Measurements from ENCODE around the gene GPR26. TPM values are rescaled to one million over a fixed set of nuclear protein-coding genes. Genes with fewer than 3 reads are reported as not detected.

The GPR26 gene
- total RNA-seq, 2 donors from 2014 or later, result not detected

DNA sequence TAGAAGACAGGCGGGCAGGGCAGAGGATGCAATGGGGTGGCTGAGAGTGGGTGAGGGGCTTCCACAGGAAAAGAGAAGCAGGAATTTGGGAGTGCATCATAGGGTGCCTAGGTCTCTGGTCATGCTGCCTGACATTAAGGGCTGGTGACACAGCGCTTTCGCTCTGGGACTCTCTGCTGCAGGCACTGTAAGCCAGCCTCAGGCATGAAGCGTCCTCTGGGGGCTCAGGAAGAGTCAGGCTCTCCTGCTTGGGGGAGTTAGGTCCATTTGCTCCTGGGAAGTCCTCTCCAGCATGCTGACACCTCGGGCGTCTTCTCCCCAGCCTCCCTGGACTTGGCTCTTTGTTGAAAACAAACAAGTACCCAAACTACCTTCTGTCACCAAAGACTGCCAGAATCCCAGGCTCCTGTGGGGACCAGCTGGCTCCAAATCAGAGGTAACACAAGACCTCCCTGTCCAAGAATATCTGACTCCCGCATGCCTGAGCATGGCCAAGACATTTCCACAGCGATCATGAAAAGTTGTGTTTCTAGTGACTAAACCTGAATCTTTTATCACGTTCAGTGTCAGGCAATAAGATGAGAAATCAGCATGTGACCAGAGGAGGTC is 55.4 kb downstream of the GPR26 start:
- ATAC-seq (ENCODE audit: insufficient number of reproducible peaks, low FRiP score, low read depth), result no peak
- Histone ChIP-seq H3K4me1 (ENCODE audit: control insufficient read depth in 1 of 2, low read depth in 2 of 2) (peaks cover 0 to 6% of the 10 kb centered on the region in 2 donors), H3K36me3 (no peaks in the 10 kb centered on the region), H3K27me3 (replicated peaks; ENCODE audit: insufficient read depth) (no peaks in the 10 kb centered on the region), H3K9me3 (peaks cover 5% of the 10 kb centered on the region), H3K4me3 (no peak overlapping the region), H3K27ac (no peak overlapping the region)
- DNase-seq (ENCODE audit: low spot score), result no peak
- TF ChIP-seq, protein P1, sequence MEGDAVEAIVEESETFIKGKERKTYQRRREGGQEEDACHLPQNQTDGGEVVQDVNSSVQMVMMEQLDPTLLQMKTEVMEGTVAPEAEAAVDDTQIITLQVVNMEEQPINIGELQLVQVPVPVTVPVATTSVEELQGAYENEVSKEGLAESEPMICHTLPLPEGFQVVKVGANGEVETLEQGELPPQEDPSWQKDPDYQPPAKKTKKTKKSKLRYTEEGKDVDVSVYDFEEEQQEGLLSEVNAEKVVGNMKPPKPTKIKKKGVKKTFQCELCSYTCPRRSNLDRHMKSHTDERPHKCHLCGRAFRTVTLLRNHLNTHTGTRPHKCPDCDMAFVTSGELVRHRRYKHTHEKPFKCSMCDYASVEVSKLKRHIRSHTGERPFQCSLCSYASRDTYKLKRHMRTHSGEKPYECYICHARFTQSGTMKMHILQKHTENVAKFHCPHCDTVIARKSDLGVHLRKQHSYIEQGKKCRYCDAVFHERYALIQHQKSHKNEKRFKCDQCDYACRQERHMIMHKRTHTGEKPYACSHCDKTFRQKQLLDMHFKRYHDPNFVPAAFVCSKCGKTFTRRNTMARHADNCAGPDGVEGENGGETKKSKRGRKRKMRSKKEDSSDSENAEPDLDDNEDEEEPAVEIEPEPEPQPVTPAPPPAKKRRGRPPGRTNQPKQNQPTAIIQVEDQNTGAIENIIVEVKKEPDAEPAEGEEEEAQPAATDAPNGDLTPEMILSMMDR (IDR thresholded peaks at IDR 0.05), result no peak

DNA sequence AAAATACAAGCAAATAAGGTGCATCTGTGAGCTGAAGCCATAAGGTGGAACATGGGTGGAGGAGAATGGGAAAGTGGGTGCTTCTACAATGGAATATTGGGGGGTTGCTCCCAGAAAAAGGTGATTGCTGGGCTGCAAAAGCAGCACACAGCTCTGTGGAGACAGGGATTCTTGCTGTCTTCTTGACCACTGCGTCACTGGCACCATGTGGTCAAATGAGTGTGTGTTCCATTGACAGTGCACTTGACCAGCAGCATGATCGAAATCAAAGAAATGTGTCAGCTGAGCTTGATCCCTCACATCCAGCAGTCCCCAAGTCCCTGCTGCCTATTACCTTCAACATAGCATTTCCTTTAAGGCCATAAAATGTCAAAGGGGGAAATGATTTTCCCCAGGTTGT is 56.2 kb downstream of the GPR26 start:
- no peaks in the 10 kb centered on the region for H3K36me3 ChIP-seq
- TF ChIP-seq, protein P1 (IDR thresholded peaks at IDR 0.05), result no peak
- no peaks in the 10 kb centered on the region for H3K27me3 ChIP-seq (replicated peaks; ENCODE audit: insufficient read depth)
- H3K27ac ChIP-seq, result no peak overlapping the region
- no peak for ATAC-seq (ENCODE audit: insufficient number of reproducible peaks, low FRiP score, low read depth)
- peaks cover 0 to 12% of the 10 kb centered on the region in 2 donors for H3K4me1 ChIP-seq (ENCODE audit: control insufficient read depth in 1 of 2, low read depth in 2 of 2)
- DNase-seq (ENCODE audit: low spot score), result no peak
- H3K9me3 ChIP-seq, result peaks cover 5% of the 10 kb centered on the region
- H3K4me3 ChIP-seq, result no peak overlapping the region

DNA sequence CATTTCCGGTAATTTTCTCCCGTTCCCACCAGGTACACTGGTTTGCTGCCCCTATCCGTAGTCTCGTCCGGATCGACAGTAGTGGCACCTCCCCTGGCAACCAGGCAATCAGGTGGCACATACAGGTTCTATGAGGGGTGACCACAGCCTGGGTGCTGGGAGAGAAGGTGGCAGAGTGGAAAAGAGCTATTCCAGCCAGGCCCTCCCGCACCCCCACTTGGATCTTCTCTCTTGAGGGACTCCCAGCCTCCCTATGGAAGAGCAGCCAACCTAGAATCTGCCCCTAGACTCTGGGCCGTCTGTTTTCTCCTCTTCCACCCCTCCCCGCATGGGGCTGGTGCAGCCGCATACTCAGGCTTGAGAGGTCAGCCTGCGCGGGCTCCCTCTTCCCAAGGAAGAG is 58.6 kb downstream of the GPR26 start:
- peaks cover 0 to 12% of the 10 kb centered on the region in 2 donors for H3K4me1 ChIP-seq (ENCODE audit: control insufficient read depth in 1 of 2, low read depth in 2 of 2)
- H3K27me3 ChIP-seq (replicated peaks; ENCODE audit: insufficient read depth), result no peaks in the 10 kb centered on the region
- no peak overlapping the region for H3K27ac ChIP-seq
- DNase-seq (ENCODE audit: low spot score) (no peak), ATAC-seq (ENCODE audit: insufficient number of reproducible peaks, low FRiP score, low read depth) (no peak)
- H3K36me3 ChIP-seq, result no peaks in the 10 kb centered on the region
- TF ChIP-seq, protein P1 (IDR thresholded peaks at IDR 0.05), result no peak
- H3K9me3 ChIP-seq, result no peaks in the 10 kb centered on the region
- no peak overlapping the region for H3K4me3 ChIP-seq

DNA sequence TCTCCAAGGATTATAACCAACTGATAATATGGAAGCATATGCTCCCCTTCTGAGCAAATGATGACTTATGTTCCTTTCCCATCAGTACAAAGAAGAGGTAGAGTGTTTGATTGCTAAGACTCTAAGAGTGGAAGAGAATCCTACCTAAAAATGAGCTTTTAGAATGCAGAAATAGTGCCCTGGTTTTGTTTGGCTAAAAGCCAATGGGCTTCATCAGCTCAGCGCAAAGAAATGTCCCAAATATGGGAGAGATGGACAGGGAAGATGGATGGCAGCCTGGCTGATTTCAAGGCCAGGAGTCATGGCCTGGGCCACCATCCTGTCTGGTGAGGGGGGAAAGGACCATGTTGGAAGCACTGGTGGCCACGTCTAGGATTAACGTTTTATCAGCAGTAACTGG is 60.2 kb downstream of the GPR26 start:
- Histone ChIP-seq H3K27ac (no peak overlapping the region), H3K4me1 (ENCODE audit: control insufficient read depth in 1 of 2, low read depth in 2 of 2) (peaks cover 0 to 12% of the 10 kb centered on the region in 2 donors)
- no peak for DNase-seq (ENCODE audit: low spot score)

DNA sequence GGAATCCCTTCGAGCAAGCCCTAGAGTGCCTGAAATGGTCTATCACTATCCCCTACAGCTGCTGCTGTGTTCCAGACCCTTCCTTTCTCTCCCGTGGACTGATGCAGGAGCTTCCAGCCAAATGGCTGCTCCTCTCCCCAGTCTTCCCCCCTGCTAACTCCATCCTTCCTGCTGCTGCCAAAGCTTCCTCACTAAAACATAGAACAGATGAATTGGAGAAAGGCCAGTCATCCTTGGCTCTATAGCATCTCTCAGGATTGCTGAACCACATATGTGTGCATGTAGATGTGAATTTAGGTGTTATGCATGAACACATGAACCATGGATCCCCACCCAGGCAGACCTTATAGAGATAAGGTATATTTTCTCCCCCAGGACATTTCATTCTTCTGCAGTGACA is 60.7 kb downstream of the GPR26 start:
- Histone ChIP-seq H3K9me3 (no peaks in the 10 kb centered on the region), H3K27ac (no peak overlapping the region), H3K36me3 (no peaks in the 10 kb centered on the region), H3K4me3 (no peak overlapping the region), H3K4me1 (ENCODE audit: control insufficient read depth in 1 of 2, low read depth in 2 of 2) (peaks cover 0 to 12% of the 10 kb centered on the region in 2 donors), H3K27me3 (replicated peaks; ENCODE audit: insufficient read depth) (no peaks in the 10 kb centered on the region)
- DNase-seq (ENCODE audit: low spot score), result no peak
- ATAC-seq (ENCODE audit: insufficient number of reproducible peaks, low FRiP score, low read depth), result no peak
- TF ChIP-seq, protein P1 (IDR thresholded peaks at IDR 0.05), result no peak

More for the DNA sequence above, 60.2 kb downstream of the GPR26 start:
- ATAC-seq (ENCODE audit: insufficient number of reproducible peaks, low FRiP score, low read depth), result peak; percentile 16
- TF ChIP-seq, protein P1 (IDR thresholded peaks at IDR 0.05), result no peak
- Histone ChIP-seq H3K4me3 (no peak overlapping the region), H3K36me3 (no peaks in the 10 kb centered on the region), H3K9me3 (no peaks in the 10 kb centered on the region), H3K27me3 (replicated peaks; ENCODE audit: insufficient read depth) (no peaks in the 10 kb centered on the region)
